ENCODE data around the gene ABCC8. TPM values are rescaled to one million over a fixed set of nuclear protein-coding genes. Genes with fewer than 3 reads are reported as not detected.

ABCC8 gene
- total RNA-seq, 1 experiment from 2014 or later: 2.4 TPM

- WGBS (ENCODE audit: extremely low coverage, insufficient read length, low lambda C conversion rate): no CpG with 5 or more reads among the region's 6 CpGs
- Histone ChIP-seq H4K5ac (ENCODE audit: insufficient read length, low read depth, low read length) (no peak overlapping the region), H2BK5ac (ENCODE audit: insufficient read length, low read length) (no peak overlapping the region), H3K9me3 (ENCODE audit: control insufficient read depth, low read depth, low read length) (no peaks in the 10 kb centered on the region), H2BK20ac (ENCODE audit: low read depth, low read length, poor library complexity, severe bottlenecking) (no peak overlapping the region), H3K9ac (ENCODE audit: extremely low read depth, insufficient read length, low read length) (no peak overlapping the region), H2BK15ac (ENCODE audit: low read depth, low read length) (no peak overlapping the region), H3K4me2 (ENCODE audit: insufficient read depth, insufficient read length, low read length) (no peak overlapping the region), H3K18ac (ENCODE audit: insufficient read length, low read depth, low read length) (no peak overlapping the region), H3K14ac (ENCODE audit: insufficient read depth, low read length) (no peak overlapping the region), H3K27me3 (ENCODE audit: insufficient read depth, low read length) (no peaks in the 10 kb centered on the region; the same call in 1 of the 2 replicates), H2AFZ (ENCODE audit: low read length) (no peak overlapping the region), H3K23ac (ENCODE audit: insufficient read length, low read depth, low read length) (no peak overlapping the region), H3K4me1 (ENCODE audit: insufficient read depth, low read length) (no peaks in the 10 kb centered on the region), H2BK12ac (ENCODE audit: insufficient read length, low read depth, low read length) (no peak overlapping the region), H3T11ph (ENCODE audit: low read length) (no peak overlapping the region), H4K20me1 (ENCODE audit: control insufficient read depth, insufficient read depth, insufficient read length) (no peaks in the 10 kb centered on the region), H4K8ac (replicated peaks; ENCODE audit: insufficient read length, low read depth, low read length) (no peak overlapping the region), H3K79me2 (ENCODE audit: insufficient read depth, low read length) (no peaks in the 10 kb centered on the region), H3K4ac (ENCODE audit: low read depth, low read length) (no peak overlapping the region), H2BK120ac (ENCODE audit: low read depth, low read length, poor library complexity, severe bottlenecking) (no peak overlapping the region), H3K23me2 (ENCODE audit: insufficient read length, low read depth, low read length, poor library complexity, severe bottlenecking) (no peaks in the 10 kb centered on the region), H2AK5ac (ENCODE audit: insufficient read length, low read length) (no peak overlapping the region), H3K79me1 (ENCODE audit: insufficient read depth, low read depth, low read length, poor library complexity, severe bottlenecking) (no peaks in the 10 kb centered on the region), H4K91ac (ENCODE audit: insufficient read length, low read depth, low read length) (no peak overlapping the region), H3K56ac (ENCODE audit: insufficient read length, low read depth, low read length) (no peak overlapping the region), H3K27ac (ENCODE audit: insufficient read length, low read depth, low read length) (no peak overlapping the region)
- DNase-seq: no peak
- Mint-ChIP-seq H3K4me3 (no peak overlapping the region), H3K27ac (no peak overlapping the region), H3K9me3 (no peaks in the 10 kb centered on the region), H3K36me3 (ENCODE audit: insufficient read depth in 1 of 3, low read depth in 3 of 3) (no peaks in the 10 kb centered on the region), H3K27me3 (ENCODE audit: low read depth) (peaks cover 21% of the 10 kb centered on the region), H3K4me1 (no peaks in the 10 kb centered on the region)
- TF ChIP-seq CTCF (conservative IDR thresholded peaks at IDR 0.05): no peak
Measured at GRCh38 chr11:17490232-17490631, 13.6 kb upstream of the ABCC8 start.

All from H9 (cell line).